ENCODE results near the gene ATG5. TPM values are rescaled to one million over a fixed set of nuclear protein-coding genes. Genes with fewer than 3 reads are reported as not detected.

The ATG5 gene
- total RNA-seq, 2 experiments from 2014 or later = 31.2 to 32.4 TPM

- Mint-ChIP-seq H3K27me3 (no peaks in the 10 kb centered on the region), H3K27ac (no peak overlapping the region), H3K36me3 (ENCODE audit: low read depth) (no peaks in the 10 kb centered on the region), H3K9me3 (no peaks in the 10 kb centered on the region), H3K4me3 (no peak overlapping the region), H3K4me1 (ENCODE audit: low read depth) (peaks cover 11% of the 10 kb centered on the region)
- ChIA-PET POLR2A (no interaction called here), CTCF (interaction anchor here (0.9 to 1.3 kb wide), 3 partner anchors 16 to 144 kb away, joined by 3 read pairs; no protein-coding TSS in a partner anchor)
- no peak for ATAC-seq
- no peak for TF ChIP-seq CTCF (IDR thresholded peaks at IDR 0.05)
- intact Hi-C loops (cut with micrococcal nuclease) = loop anchor here (10.0 kb wide), 3 partner anchors 133 to 793 kb away; no protein-coding TSS in a partner anchor
- DNase-seq = no peak
Observed at GRCh38 chr6:106227612-106228507, 97.7 kb downstream of the ATG5 start.

- ChIA-PET POLR2A (no interaction called here), CTCF (interaction anchor here (1.1 kb wide), 1 partner anchor 85 kb away, joined by 3 read pairs; no protein-coding TSS in a partner anchor)
- ATAC-seq (no peak), DNase-seq (no peak)
- H3K4me3 Mint-ChIP-seq = no peak overlapping the region
- H3K36me3 Mint-ChIP-seq (ENCODE audit: low read depth) = no peaks in the 10 kb centered on the region
- peaks cover 11% of the 10 kb centered on the region for H3K4me1 Mint-ChIP-seq (ENCODE audit: low read depth)
- no peaks in the 10 kb centered on the region for H3K27me3 Mint-ChIP-seq
- TF ChIP-seq CTCF (IDR thresholded peaks at IDR 0.05) = no peak
- no peak overlapping the region for H3K27ac Mint-ChIP-seq
- intact Hi-C loops (cut with micrococcal nuclease) = loop anchor here (10.0 kb wide), 3 partner anchors 132 to 792 kb away; no protein-coding TSS in a partner anchor
- no peaks in the 10 kb centered on the region for H3K9me3 Mint-ChIP-seq
Observed at GRCh38 chr6:106226676-106227075, 98.9 kb downstream of the ATG5 start.

- no peak overlapping the region for H3K4me3 Mint-ChIP-seq
- DNase-seq (no peak), ATAC-seq (no peak)
- ChIA-PET CTCF (interaction anchor here (1.0 to 4.7 kb wide), 3 partner anchors 130 to 794 kb away, joined by 3 to 63 read pairs (median 4); no protein-coding TSS in a partner anchor), POLR2A (no interaction called here)
- H3K36me3 Mint-ChIP-seq (ENCODE audit: low read depth) = no peaks in the 10 kb centered on the region
- intact Hi-C loops (cut with micrococcal nuclease) = loop anchor here (10.0 kb wide), 3 partner anchors 131 to 791 kb away; no protein-coding TSS in a partner anchor
- peaks cover 16% of the 10 kb centered on the region for H3K4me1 Mint-ChIP-seq (ENCODE audit: low read depth)
- no peak for TF ChIP-seq CTCF (IDR thresholded peaks at IDR 0.05)
- no peaks in the 10 kb centered on the region for H3K9me3 Mint-ChIP-seq
- H3K27ac Mint-ChIP-seq = no peak overlapping the region
- no peaks in the 10 kb centered on the region for H3K27me3 Mint-ChIP-seq
Observed at GRCh38 chr6:106225581-106225980, 100.0 kb downstream of the ATG5 start.

GRCh38 chr6:106223300-106223930 is 102.1 kb downstream of the ATG5 start:
- intact Hi-C loops (cut with micrococcal nuclease) = loop anchor here (5.0 to 10.0 kb wide), 4 partner anchors 129 to 789 kb away; no protein-coding TSS in a partner anchor
- DNase-seq = peak; percentile 92

More at GRCh38 chr6:106223300-106223930, 102.1 kb downstream of the ATG5 start:
- Mint-ChIP-seq H3K36me3 (ENCODE audit: low read depth) (no peaks in the 10 kb centered on the region), H3K4me3 (no peak overlapping the region), H3K9me3 (no peaks in the 10 kb centered on the region), H3K27me3 (no peaks in the 10 kb centered on the region), H3K4me1 (ENCODE audit: low read depth) (peaks cover 16% of the 10 kb centered on the region), H3K27ac (no peak overlapping the region)
- CTCF ChIA-PET = interaction anchor here (0.6 to 4.7 kb wide), 73 partner anchors 11 to 791 kb away, joined by 3 to 63 read pairs (median 4); partner anchors contain the start of gene PRDM1
- POLR2A ChIA-PET = interaction anchor here (0.7 to 1.9 kb wide), 3 partner anchors 121 to 124 kb away, joined by 3 to 5 read pairs (median 3); no protein-coding TSS in a partner anchor
- ATAC-seq = peak; percentile 76
- peak; percentile 89 for TF ChIP-seq CTCF (IDR thresholded peaks at IDR 0.05)

Measured in activated CD8-positive, alpha-beta T cell treated with anti-CD3 and anti-CD28 coated beads for 36 hours (primary cell).